OCI-LY7 (cell line): ENCODE measurements around the gene ZNF423. TPM values are rescaled to one million over a fixed set of nuclear protein-coding genes. Genes with fewer than 3 reads are reported as not detected.

Experiments
- BruUV-seq: library from RNA; stranded (reverse); fragments of 400-500 nt; replicated peaks from 2 replicates; lab custom pipeline; 2021; lab: Mats Ljungman, UMichigan
- CTCF ChIA-PET: fragments of 300-600 bp; sonication (Branson Sonifier 250); formaldehyde crosslinking; loops from one replicate; lab custom pipeline; 2022; ENCODE audit warnings: antibody characterized with exemption; ENCODE audit not compliant: unreplicated experiment; lab: Charles Lee
- POLR2A ChIA-PET: fragments of 300-600 bp; sonication (Branson Sonifier 250); formaldehyde crosslinking; loops from one replicate; lab custom pipeline; 2022; ENCODE audit warnings: antibody characterized with exemption; lab: Charles Lee
- DNase-seq: peaks from one replicate; pipeline ENCODE4 v3.0.0-alpha.2; 2015; ENCODE audit warnings: low spot score
- H2AFZ ChIP-seq: fragments of 200-600 bp; sonication (generic), shearing (Covaris generic); 2 replicates; pipeline ENCODE4 v1.6.1; 2014; ENCODE audit warnings: mild to moderate bottlenecking, antibody characterized with exemption, low read length, moderate library complexity
- H3K27ac ChIP-seq: fragments of 200-600 bp; sonication (generic); 2 replicates; pipeline ENCODE4 v1.5.1; 2014; ENCODE audit warnings: mixed run types, low read depth, mild to moderate bottlenecking, moderate library complexity, low read length, inconsistent platforms; ENCODE audit not compliant: poor library complexity, severe bottlenecking
- H3K36me3 ChIP-seq: fragments of 200-600 bp; sonication (generic); 2 replicates; pipeline ENCODE4 v1.6.1; 2014; ENCODE audit warnings: mild to moderate bottlenecking, antibody characterized with exemption, low read length, moderate library complexity, mixed read lengths; ENCODE audit not compliant: insufficient read depth
- H3K4me1 ChIP-seq: fragments of 200-600 bp; sonication (generic); 2 replicates; pipeline ENCODE4 v1.5.1; 2014; ENCODE audit warnings: mild to moderate bottlenecking, low read length; ENCODE audit not compliant: insufficient read depth, poor library complexity, severe bottlenecking
- H3K4me2 ChIP-seq: fragments of 200-600 bp; sonication (generic); 2 replicates; pipeline ENCODE4 v1.6.1; 2014; ENCODE audit warnings: mild to moderate bottlenecking, low read length
- H3K4me3 ChIP-seq: fragments of 200-600 bp; sonication (generic); 2 replicates; pipeline ENCODE4 v1.5.1; 2014; ENCODE audit warnings: mild to moderate bottlenecking, low read depth, low read length; ENCODE audit not compliant: poor library complexity, severe bottlenecking
- H3K79me2 ChIP-seq: fragments of 200-600 bp; sonication (generic); 2 replicates; pipeline ENCODE4 v1.6.1; 2016; ENCODE audit warnings: low read depth, mild to moderate bottlenecking, low read length, moderate library complexity, mixed read lengths; ENCODE audit not compliant: insufficient read depth
- H3K9me2 ChIP-seq: fragments of 200-600 bp; sonication (generic); 2 replicates; pipeline ENCODE4 v1.6.1; 2016; ENCODE audit warnings: mild to moderate bottlenecking, low read length, mixed read lengths; ENCODE audit not compliant: insufficient read depth
- H3K9me3 ChIP-seq: fragments of 200-600 bp; sonication (generic); 2 replicates; pipeline ENCODE4 v1.6.1; 2014; ENCODE audit warnings: mild to moderate bottlenecking, mixed run types, low read length, mixed read lengths
- H4K20me1 ChIP-seq: fragments of 200-600 bp; sonication (generic); 2 replicates; pipeline ENCODE4 v1.6.1; 2014; ENCODE audit warnings: mild to moderate bottlenecking, antibody characterized with exemption, low read length, moderate library complexity, mixed read lengths; ENCODE audit not compliant: insufficient read depth
- CTCF ChIP-seq: fragments of 200-600 bp; sonication (generic); conservative IDR thresholded peaks from 2 replicates; pipeline ENCODE4 v1.5.1; 2014; ENCODE audit warnings: mild to moderate bottlenecking, antibody characterized with exemption, low read length, moderate library complexity, mixed read lengths
- EZH2phosphoT487 ChIP-seq: fragments of 200-600 bp; sonication (generic); IDR thresholded peaks from 2 replicates; pipeline ENCODE4 v1.6.1; 2018; ENCODE audit warnings: low read depth, borderline replicate concordance, mild to moderate bottlenecking, mixed run types, antibody characterized with exemption, low read length, moderate library complexity, mixed read lengths
- intact Hi-C: fragments of 100-400 bp; cut with micrococcal nuclease; formaldehyde crosslinking; loops from one replicate; pipeline ENCODE4 v1.10.0; 2022; ENCODE audit not compliant: unreplicated experiment
- total RNA-seq, 2 experiments: library from RNA; depleted of rRNA in 1 of 2; stranded (reverse); fragments of >200 nt in 1 of 2; shearing (Covaris generic) in 1 of 2; gene quantifications; 2 replicates each; pipeline ENCODE4 v1.2.3, GENCODE V29; 2014 to 2022

The ZNF423 gene
- total RNA-seq, 2 experiments from 2014 or later = 0.09 to 0.13 TPM

GRCh38 chr16:49457196-49457595 lies 398.7 kb downstream of the ZNF423 start:
- Histone ChIP-seq H2AFZ (no peak overlapping the region), H4K20me1 (no peaks in the 10 kb centered on the region), H3K4me3 (no peak overlapping the region), H3K79me2 (no peaks in the 10 kb centered on the region), H3K36me3 (no peaks in the 10 kb centered on the region), H3K9me2 (no peaks in the 10 kb centered on the region), H3K27ac (no peak overlapping the region), H3K4me1 (peaks cover 16% of the 10 kb centered on the region), H3K4me2 (no peak overlapping the region), H3K9me3 (no peaks in the 10 kb centered on the region)
- no TSS peak for BruUV-seq
- ChIA-PET POLR2A (interaction anchor here (1.4 kb wide), 1 partner anchor 12 kb away, joined by 3 read pairs; no protein-coding TSS in a partner anchor), CTCF (no interaction called here)
- TF ChIP-seq EZH2phosphoT487 (no peak), CTCF (no peak)
- DNase-seq = no peak
- intact Hi-C loops = no loop called here

- Histone ChIP-seq H3K27ac (no peak overlapping the region), H3K9me3 (no peaks in the 10 kb centered on the region), H3K4me1 (peaks cover 12% of the 10 kb centered on the region), H3K4me2 (no peak overlapping the region), H3K36me3 (no peaks in the 10 kb centered on the region), H3K79me2 (no peaks in the 10 kb centered on the region), H3K4me3 (no peak overlapping the region), H4K20me1 (no peaks in the 10 kb centered on the region), H3K9me2 (no peaks in the 10 kb centered on the region), H2AFZ (no peak overlapping the region)
- intact Hi-C loops = no loop called here
- ChIA-PET POLR2A (interaction anchor here (1.4 kb wide), 1 partner anchor 11 kb away, joined by 3 read pairs; no protein-coding TSS in a partner anchor), CTCF (no interaction called here)
- DNase-seq = no peak
- no TSS peak for BruUV-seq
- TF ChIP-seq CTCF (no peak), EZH2phosphoT487 (no peak)
These were observed 399.1 kb downstream of the ZNF423 start for GRCh38 chr16:49456763-49457162.

- Histone ChIP-seq H3K27ac (no peak overlapping the region), H4K20me1 (no peaks in the 10 kb centered on the region), H3K4me1 (peaks cover 10% of the 10 kb centered on the region), H3K9me2 (no peaks in the 10 kb centered on the region), H3K4me3 (no peak overlapping the region), H3K9me3 (no peaks in the 10 kb centered on the region), H3K79me2 (no peaks in the 10 kb centered on the region), H3K36me3 (no peaks in the 10 kb centered on the region), H2AFZ (no peak overlapping the region), H3K4me2 (no peak overlapping the region)
- CTCF ChIA-PET = no interaction called here
- intact Hi-C loops = no loop called here
- DNase-seq = no peak
- no TSS peak for BruUV-seq
- POLR2A ChIA-PET = interaction anchor here (0.6 to 1.4 kb wide), 2 partner anchors 11 to 429 kb away, joined by 3 read pairs; no protein-coding TSS in a partner anchor
- TF ChIP-seq EZH2phosphoT487 = no peak
- TF ChIP-seq CTCF = no peak
These were observed 399.7 kb downstream of the ZNF423 start for GRCh38 chr16:49455991-49456745.
